C4-2B (cell line): Measurements from ENCODE around the gene U2SURP.
"Not testable (repeated sequence)": the region's sequence is repeated elsewhere in the genome, so short reads cannot be mapped to it uniquely, and the experiment has no call there.

Experiments
- H3K27ac ChIP-seq: fragments of 450-650 bp; 2 replicates; pipeline ENCODE4 v1.5.1; 2017
- CTCF ChIP-seq: fragments of 450-650 bp; conservative IDR thresholded peaks from 2 replicates; pipeline ENCODE4 v1.5.1; 2017; ENCODE audit warnings: mild to moderate bottlenecking
- ZFX ChIP-seq: fragments of 450-650 bp; IDR thresholded peaks from 2 replicates; pipeline ENCODE4 v1.6.1; 2017

Gene U2SURP

GRCh38 chr3:143067201-143067600 is 65.8 kb downstream of the U2SURP start:
- TF ChIP-seq ZFX, result no peak
- no peak for TF ChIP-seq CTCF
- H3K27ac ChIP-seq, result no peak overlapping the region

- H3K27ac ChIP-seq, result no peak overlapping the region
Observed at GRCh38 chr3:143068059-143068458, 66.7 kb downstream of the U2SURP start.

GRCh38 chr3:143070977-143071551 is 69.7 kb downstream of the U2SURP start:
- TF ChIP-seq CTCF (no peak), ZFX (no peak)
- H3K27ac ChIP-seq, result no peak overlapping the region

More at GRCh38 chr3:143068059-143068458, 66.7 kb downstream of the U2SURP start:
- TF ChIP-seq CTCF, result no peak
- no peak for TF ChIP-seq ZFX

GRCh38 chr3:143071776-143072175 is 70.4 kb downstream of the U2SURP start:
- H3K27ac ChIP-seq, result no peak overlapping the region
- TF ChIP-seq CTCF, result no peak
- TF ChIP-seq ZFX, result no peak

GRCh38 chr3:143072298-143073020 is 71.1 kb downstream of the U2SURP start:
- not testable (repeated sequence) for H3K27ac ChIP-seq

GRCh38 chr3:143073541-143073940 is 72.2 kb downstream of the U2SURP start:
- not testable (repeated sequence) for H3K27ac ChIP-seq

- not testable (repeated sequence) for H3K27ac ChIP-seq
Observed at GRCh38 chr3:143073983-143074382, 72.6 kb downstream of the U2SURP start.

- no peak for TF ChIP-seq ZFX
- no peak for TF ChIP-seq CTCF
- H3K27ac ChIP-seq, result no peak overlapping the region
Observed at GRCh38 chr3:143078883-143079282, 77.5 kb downstream of the U2SURP start.

GRCh38 chr3:143080196-143080595 is 78.8 kb downstream of the U2SURP start:
- TF ChIP-seq ZFX (no peak), CTCF (no peak)
- no peak overlapping the region for H3K27ac ChIP-seq
